Posterior vena cava (tissue), 2 donors: ENCODE results near the gene CSF2. TPM values are rescaled to one million over a fixed set of nuclear protein-coding genes. Genes with fewer than 3 reads are reported as not detected.

ENCODE experiments used
- DNase-seq: peaks from one replicate; pipeline ENCODE4 v3.0.0-alpha.2; 2020; ENCODE audit warnings: low spot score
- intact Hi-C, 2 donors: fragments of 100-400 bp; cut with DNase I; formaldehyde crosslinking; loops; one replicate each; pipeline versions ENCODE4 v1.14.1 to v1.14.2; 2022 to 2023
- total RNA-seq, 2 donors: library from RNA; stranded (reverse); fragmentation: NEBNext Ultra II Directional; extraction: Animal tissue kit (Norgen Biotek cat#: 25700); gene quantifications; one replicate each; pipeline ENCODE4 v1.2.1, GENCODE V29; 2021
- donor health status: DM: yes; HTN: yes; CAD: no.
- donor health status: DM: yes; HTN: yes; CAD: no.

Gene CSF2
- total RNA-seq, 2 donors from 2014 or later, result not detected

GRCh38 chr5:132081458-132081857 lies 7.9 kb downstream of the CSF2 start:
- intact Hi-C loops, result no loop called here
- DNase-seq, result no peak

GRCh38 chr5:132082329-132083023 lies 8.9 kb downstream of the CSF2 start:
- intact Hi-C loops, result no loop called here
- peak; percentile 64 for DNase-seq

GRCh38 chr5:132083071-132083678 lies 9.6 kb downstream of the CSF2 start:
- no peak for DNase-seq
- intact Hi-C loops, result no loop called here

GRCh38 chr5:132085686-132086085 lies 12.1 kb downstream of the CSF2 start:
- intact Hi-C loops, result no loop called here

GRCh38 chr5:132086277-132086794 lies 12.7 kb downstream of the CSF2 start:
- intact Hi-C loops, result no loop called here
- peak; percentile 89 for DNase-seq

More at GRCh38 chr5:132085686-132086085, 12.1 kb downstream of the CSF2 start:
- DNase-seq, result peak; percentile 65

- intact Hi-C loops, result no loop called here
- peak; percentile 67 for DNase-seq
Measured at GRCh38 chr5:132087176-132087575, 13.6 kb downstream of the CSF2 start.

- intact Hi-C loops, result no loop called here
Measured at GRCh38 chr5:132087661-132088060, 14.1 kb downstream of the CSF2 start.

GRCh38 chr5:132089363-132089762 lies 15.8 kb downstream of the CSF2 start:
- DNase-seq, result no peak
- intact Hi-C loops, result no loop called here

More at GRCh38 chr5:132087661-132088060, 14.1 kb downstream of the CSF2 start:
- DNase-seq, result peak; percentile 60

- intact Hi-C loops, result no loop called here
Measured at GRCh38 chr5:132090107-132090506, 16.5 kb downstream of the CSF2 start.

GRCh38 chr5:132093271-132093670 lies 19.7 kb downstream of the CSF2 start:
- no peak for DNase-seq
- intact Hi-C loops, result no loop called here

More at GRCh38 chr5:132090107-132090506, 16.5 kb downstream of the CSF2 start:
- no peak for DNase-seq

GRCh38 chr5:132094393-132095076 lies 20.9 kb downstream of the CSF2 start:
- intact Hi-C loops, result no loop called here
- DNase-seq, result peak; percentile 81

GRCh38 chr5:132095077-132095410 lies 21.5 kb downstream of the CSF2 start:
- no peak for DNase-seq
- intact Hi-C loops, result no loop called here

GRCh38 chr5:132095424-132095972 lies 21.9 kb downstream of the CSF2 start:
- intact Hi-C loops, result no loop called here
- DNase-seq, result peak; percentile 56

GRCh38 chr5:132096904-132097303 lies 23.3 kb downstream of the CSF2 start:
- intact Hi-C loops, result no loop called here
- DNase-seq, result no peak

GRCh38 chr5:132098151-132098594 lies 24.6 kb downstream of the CSF2 start:
- intact Hi-C loops, result no loop called here
- DNase-seq, result no peak

GRCh38 chr5:132098621-132099020 lies 25.0 kb downstream of the CSF2 start:
- no peak for DNase-seq
- intact Hi-C loops, result no loop called here

- no peak for DNase-seq
- intact Hi-C loops, result no loop called here
Measured at GRCh38 chr5:132099076-132099748, 25.6 kb downstream of the CSF2 start.

- DNase-seq, result no peak
- intact Hi-C loops, result no loop called here
Measured at GRCh38 chr5:132099905-132100304, 26.3 kb downstream of the CSF2 start.

- intact Hi-C loops, result no loop called here
- no peak for DNase-seq
Measured at GRCh38 chr5:132100672-132101261, 27.2 kb downstream of the CSF2 start.
